Esophagus squamous epithelium (tissue), 5 donors: ENCODE measurements around the gene LGALS4. TPM values are rescaled to one million over a fixed set of nuclear protein-coding genes. Genes with fewer than 3 reads are reported as not detected.

Experiments
- DNase-seq: peaks from one replicate; lab custom pipeline; 2025; lab: John Stamatoyannopoulos, UW
- H3K27ac ChIP-seq, 4 donors: fragments of 200-600 bp; sonication (generic); one replicate each; pipeline ENCODE4 v1.5.1; 2016 to 2019; ENCODE audit warnings: mild to moderate bottlenecking in 1 of 4
- H3K27me3 ChIP-seq, 4 donors: fragments of 200-600 bp; sonication (generic); 1 replicate in 3 of 4; 2 replicates in 1 of 4; pipeline versions ENCODE4 v1.5.1 to v1.6.0; 2017 to 2021; ENCODE audit warnings: antibody characterized with exemption in 1 of 4
- H3K36me3 ChIP-seq, 3 donors: fragments of 200-600 bp; sonication (generic); one replicate each; pipeline ENCODE4 v1.5.1; 2016 to 2019
- H3K4me1 ChIP-seq, 3 donors: fragments of 200-600 bp; sonication (generic); one replicate each; pipeline ENCODE4 v1.5.1; 2017 to 2019
- H3K4me3 ChIP-seq, 4 donors: fragments of 200-600 bp; sonication (generic); 1 replicate in 3 of 4; 2 replicates in 1 of 4; pipeline ENCODE4 v1.5.1; 2016 to 2019; ENCODE audit warnings: mild to moderate bottlenecking in 2 of 4, moderate library complexity in 1 of 4
- H3K9me3 ChIP-seq, 3 donors: fragments of 200-600 bp; sonication (generic); one replicate each; pipeline ENCODE4 v1.5.1; 2016 to 2019
- POLR2A ChIP-seq, 4 donors: fragments of 450-650 bp; IDR thresholded peaks; one replicate each; pipeline ENCODE4 v1.6.1; 2017; ENCODE audit warnings: antibody characterized with exemption in 4 of 4, mild to moderate bottlenecking in 4 of 4, moderate library complexity in 3 of 4
- WGBS, 2 donors: methylation state at CpG; one replicate each; pipeline ENCODE4 v1.1.5; 2018; 5-methylcytosine and 5-hydroxymethylcytosine counted together
- intact Hi-C: fragments of 100-400 bp; cut with DNase I; formaldehyde crosslinking; loops from one replicate; pipeline ENCODE4 v1.15.0; 2022
- total RNA-seq, 4 donors: library from RNA; depleted of rRNA; stranded (reverse); fragments of >200 nt; gene quantifications; one replicate each; pipeline ENCODE4 v1.1.0, GENCODE V29; 2016
- TF ChIP-seq, protein P1 (sequence below), 6 experiments: fragments of 450-650 bp in 4 of 6; fragments of 200-600 bp in 2 of 6; sonication (generic) in 2 of 6; IDR thresholded peaks; one replicate each; pipeline ENCODE4 v1.5.1; 2016 to 2019; ENCODE audit warnings: antibody characterized with exemption in 6 of 6, mild to moderate bottlenecking in 4 of 6, moderate library complexity in 4 of 6
- donor health status: DM: yes; HTN: yes; CAD: no.

LGALS4 gene
- total RNA-seq, 4 donors from 2014 or later: 0.62 to 0.76 TPM; not detected in 2

- DNase-seq: no peak
- intact Hi-C loops: loop anchor here (10.0 kb wide), 1 partner anchor 102 kb away; no protein-coding TSS in a partner anchor
- H3K9me3 ChIP-seq: no peaks in the 10 kb centered on the region
- H3K36me3 ChIP-seq: peaks cover 54 to 78% (median 58%) of the 10 kb centered on the region in 3 donors
- peak overlapping the region; percentile 77 to 94 (median 87) for H3K27ac ChIP-seq
- peaks cover 31 to 87% (median 58%) of the 10 kb centered on the region in 3 donors for H3K4me1 ChIP-seq
- no peaks in the 10 kb centered on the region for H3K27me3 ChIP-seq
- WGBS, 2 donors: 46 to 61% methylated on average over 2 to 3 of the region's 6 CpGs
- TF ChIP-seq POLR2A (IDR thresholded peaks at IDR 0.05): no peak
- TF ChIP-seq, protein P1, sequence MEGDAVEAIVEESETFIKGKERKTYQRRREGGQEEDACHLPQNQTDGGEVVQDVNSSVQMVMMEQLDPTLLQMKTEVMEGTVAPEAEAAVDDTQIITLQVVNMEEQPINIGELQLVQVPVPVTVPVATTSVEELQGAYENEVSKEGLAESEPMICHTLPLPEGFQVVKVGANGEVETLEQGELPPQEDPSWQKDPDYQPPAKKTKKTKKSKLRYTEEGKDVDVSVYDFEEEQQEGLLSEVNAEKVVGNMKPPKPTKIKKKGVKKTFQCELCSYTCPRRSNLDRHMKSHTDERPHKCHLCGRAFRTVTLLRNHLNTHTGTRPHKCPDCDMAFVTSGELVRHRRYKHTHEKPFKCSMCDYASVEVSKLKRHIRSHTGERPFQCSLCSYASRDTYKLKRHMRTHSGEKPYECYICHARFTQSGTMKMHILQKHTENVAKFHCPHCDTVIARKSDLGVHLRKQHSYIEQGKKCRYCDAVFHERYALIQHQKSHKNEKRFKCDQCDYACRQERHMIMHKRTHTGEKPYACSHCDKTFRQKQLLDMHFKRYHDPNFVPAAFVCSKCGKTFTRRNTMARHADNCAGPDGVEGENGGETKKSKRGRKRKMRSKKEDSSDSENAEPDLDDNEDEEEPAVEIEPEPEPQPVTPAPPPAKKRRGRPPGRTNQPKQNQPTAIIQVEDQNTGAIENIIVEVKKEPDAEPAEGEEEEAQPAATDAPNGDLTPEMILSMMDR (IDR thresholded peaks at IDR 0.05): no peak
- H3K4me3 ChIP-seq: no peak overlapping the region
Observed at GRCh38 chr19:38836983-38837626, 24.4 kb upstream of the LGALS4 start.

- H3K36me3 ChIP-seq: peaks cover 48 to 70% (median 52%) of the 10 kb centered on the region in 3 donors
- WGBS, 2 donors: 57 to 63% methylated on average over 8 of the region's 8 CpGs
- no peak for TF ChIP-seq POLR2A (IDR thresholded peaks at IDR 0.05)
- TF ChIP-seq, protein P1 (IDR thresholded peaks at IDR 0.05): no peak
- H3K27me3 ChIP-seq: no peaks in the 10 kb centered on the region
- no peak overlapping the region for H3K4me3 ChIP-seq
- DNase-seq: no peak
- H3K9me3 ChIP-seq: no peaks in the 10 kb centered on the region
- H3K4me1 ChIP-seq: peaks cover 34 to 84% (median 59%) of the 10 kb centered on the region in 3 donors
- intact Hi-C loops: loop anchor here (10.0 kb wide), 1 partner anchor 102 kb away; no protein-coding TSS in a partner anchor
- H3K27ac ChIP-seq: peak overlapping the region; percentile 77 to 94 (median 87)
Observed at GRCh38 chr19:38836159-38836982, 23.6 kb upstream of the LGALS4 start.

DNA sequence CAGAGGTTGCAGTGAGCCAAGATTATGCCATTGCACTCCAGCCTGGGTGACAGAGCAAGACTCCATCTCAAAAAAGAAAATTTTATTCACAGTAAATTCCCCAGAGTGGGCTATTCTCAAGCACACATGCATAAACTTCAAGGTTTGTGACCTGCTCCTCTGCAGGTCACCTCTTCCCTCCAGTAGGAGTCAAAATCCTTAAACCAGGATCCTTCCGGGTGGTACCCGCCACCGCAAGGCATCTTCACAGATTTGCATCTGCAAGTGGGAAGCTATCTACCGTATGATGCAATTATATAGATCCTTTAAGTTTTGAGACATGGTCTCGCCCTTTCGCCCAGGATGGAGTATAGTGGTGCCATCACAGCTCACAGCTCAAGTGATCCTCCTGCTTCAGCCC lies 21.8 kb upstream of the LGALS4 start:
- intact Hi-C loops: loop anchor here (10.0 kb wide), 1 partner anchor 100 kb away; no protein-coding TSS in a partner anchor
- no peak for DNase-seq
- Histone ChIP-seq H3K4me1 (peaks cover 38 to 82% (median 59%) of the 10 kb centered on the region in 3 donors), H3K36me3 (peaks cover 33 to 64% (median 38%) of the 10 kb centered on the region in 3 donors), H3K4me3 (no peak overlapping the region), H3K27me3 (no peaks in the 10 kb centered on the region), H3K27ac (peak overlapping the region in 2 of 4 donors; percentile 94 to 95), H3K9me3 (no peaks in the 10 kb centered on the region)
- 86 to 94% methylated on average over 6 of the region's 6 CpGs for WGBS, 2 donors
- TF ChIP-seq, protein P1 (IDR thresholded peaks at IDR 0.05): no peak
- TF ChIP-seq POLR2A (IDR thresholded peaks at IDR 0.05): no peak

GRCh38 chr19:38834104-38834490 lies 21.4 kb upstream of the LGALS4 start:
- no peak overlapping the region for H3K4me3 ChIP-seq
- intact Hi-C loops: loop anchor here (10.0 kb wide), 1 partner anchor 99 kb away; no protein-coding TSS in a partner anchor
- no peaks in the 10 kb centered on the region for H3K27me3 ChIP-seq
- peaks cover 35 to 82% (median 58%) of the 10 kb centered on the region in 3 donors for H3K4me1 ChIP-seq
- WGBS, 2 donors: 83 to 90% methylated on average over 3 to 4 of the region's 4 CpGs
- DNase-seq: no peak
- H3K36me3 ChIP-seq: peaks cover 32 to 64% (median 33%) of the 10 kb centered on the region in 3 donors
- H3K27ac ChIP-seq: peak overlapping the region in 2 of 4 donors; percentile 94 to 95
- no peaks in the 10 kb centered on the region for H3K9me3 ChIP-seq
- no peak for TF ChIP-seq POLR2A (IDR thresholded peaks at IDR 0.05)
- TF ChIP-seq, protein P1 (IDR thresholded peaks at IDR 0.05): no peak
